K562 (cell line): ENCODE data around the gene PPOX. TPM values are rescaled to one million over a fixed set of nuclear protein-coding genes. Genes with fewer than 3 reads are reported as not detected.

Source experiments
- ATF7 ChIP-seq: fragments of 450-650 bp; IDR thresholded peaks from 2 replicates; pipeline ENCODE4 v1.7.1; 2014; ENCODE audit warnings: mild to moderate bottlenecking, moderate library complexity
- E2F3 ChIP-seq: fragments of 250-450 bp; sonication (Bioruptor Pico); IDR thresholded peaks from 2 replicates; pipeline ENCODE4 v1.4.0; 2020; ENCODE audit warnings: mild to moderate bottlenecking
- EGR1 ChIP-seq: fragments of 450-650 bp; conservative IDR thresholded peaks from 2 replicates; pipeline ENCODE4 v1.6.1; 2017; ENCODE audit warnings: mild to moderate bottlenecking
- FOXA1 ChIP-seq: fragments of 450-650 bp; IDR thresholded peaks from 2 replicates; pipeline ENCODE4 v1.6.1; 2016; ENCODE audit warnings: mild to moderate bottlenecking, borderline replicate concordance
- GABPB2 ChIP-seq: fragments of 250-450 bp; sonication (Bioruptor Pico); conservative IDR thresholded peaks from 2 replicates; pipeline ENCODE4 v1.5.1; 2021; ENCODE audit warnings: mild to moderate bottlenecking
- HMG20A ChIP-seq: fragments of 450-650 bp; formaldehyde crosslinking; conservative IDR thresholded peaks from 2 replicates; pipeline ENCODE4 v1.4.0; 2020; ENCODE audit warnings: mild to moderate bottlenecking, mixed read lengths
- KDM2B ChIP-seq: fragments of 250-450 bp; sonication (Bioruptor Pico); IDR thresholded peaks from 2 replicates; pipeline ENCODE4 v1.8.0; 2021; ENCODE audit warnings: mild to moderate bottlenecking, moderate library complexity
- KDM5B ChIP-seq: fragments of 200-600 bp; sonication (generic); IDR thresholded peaks from 2 replicates; pipeline ENCODE4 v1.6.1; 2012; ENCODE audit warnings: low read depth, mild to moderate bottlenecking, moderate library complexity, low read length, control low read depth, inconsistent platforms; ENCODE audit not compliant: insufficient replicate concordance
- NR2F6 ChIP-seq: fragments of 450-650 bp; formaldehyde crosslinking; IDR thresholded peaks from 2 replicates; pipeline ENCODE4 v1.4.0; 2020; ENCODE audit warnings: mild to moderate bottlenecking
- POLR3G ChIP-seq: IDR thresholded peaks from 2 replicates; pipeline ENCODE4 v1.6.1; 2011; ENCODE audit not compliant: insufficient read length, insufficient replicate concordance; ENCODE audit errors: extremely low read depth
- RCOR1 ChIP-seq, 2 experiments: IDR thresholded peaks; 2 replicates each; pipeline ENCODE4 v1.6.1; 2012; ENCODE audit warnings: low read depth in 2 of 2, low read length in 2 of 2, borderline replicate concordance in 1 of 2, improper control_type of control experiment in 1 of 2
- SNRNP70 ChIP-seq: fragments of 200-400 bp; formaldehyde crosslinking; optimal IDR thresholded peaks from 2 replicates; pipeline ENCODE3; 2017; ENCODE audit warnings: low read depth, low read length
- TAF9B ChIP-seq: fragments of 450-650 bp; IDR thresholded peaks from 2 replicates; pipeline ENCODE4 v1.6.1; 2018; ENCODE audit warnings: mild to moderate bottlenecking; ENCODE audit not compliant: partially characterized antibody
- ZBTB17 ChIP-seq: fragments of 450-650 bp; formaldehyde crosslinking; IDR thresholded peaks from 2 replicates; pipeline ENCODE4 v1.4.0; 2020; ENCODE audit warnings: mild to moderate bottlenecking
- ZNF384 ChIP-seq: IDR thresholded peaks from 2 replicates; pipeline ENCODE4 v1.6.1; 2012; ENCODE audit warnings: low read depth, low read length, improper control_type of control experiment
- ZNF77 ChIP-seq: fragments of 250-450 bp; sonication (Bioruptor Pico); IDR thresholded peaks from 2 replicates; pipeline ENCODE4 v1.5.0; 2020
- polyA plus RNA-seq, 8 experiments: library from polyadenylated mRNA; depleted of rRNA in 4 of 8; stranded (reverse) in 5 of 8; unstranded in 3 of 8; fragments of >200 nt; fragmentation: Nextera tagmentation in 2 of 8; fragmentation: Illumina TruSeq in 1 of 8; extraction: Ambion mirVana in 2 of 8; extraction: Trizol in 1 of 8; gene quantifications; 2 replicates each; pipeline versions ENCODE4 v1.2.1 to v1.2.3, GENCODE V29; 2011 to 2014; ENCODE audit warnings: inconsistent platforms in 1 of 8, missing spikeins in 1 of 8
- total RNA-seq, 7 experiments: library from RNA; depleted of rRNA in 6 of 7; stranded (reverse); fragments of >200 nt in 6 of 7; fragmentation: Illumina TruSeq in 2 of 7; extraction: Trizol in 2 of 7; gene quantifications; 2 replicates each; pipeline versions ENCODE4 v1.2.1 to v1.2.3, GENCODE V29; 2011 to 2021; ENCODE audit warnings: low replicate concordance in 1 of 7
- TF ChIP-seq, protein P1 (sequence below), 2 experiments: fragments of 450-650 bp in 1 of 2; sonication (generic) in 1 of 2; formaldehyde crosslinking; conservative IDR thresholded peaks; 2 replicates each; pipeline versions ENCODE4 v1.4.0 to v1.8.1; 2020 to 2022; ENCODE audit warnings: mild to moderate bottlenecking in 1 of 2, missing genetic modification reagents in 1 of 2
- TF ChIP-seq, protein P2 (sequence below), 3 experiments: fragments of 200-800 bp in 1 of 3; fragments of 250-450 bp in 1 of 3; fragments of 450-650 bp in 1 of 3; sonication (Bioruptor Pico) in 1 of 3; sonication (Bioruptor generic) in 1 of 3; formaldehyde crosslinking in 1 of 3; IDR thresholded peaks; 2 replicates each; pipeline versions ENCODE4 v1.6.1 to v1.8.0; 2016 to 2022; ENCODE audit warnings: mild to moderate bottlenecking in 2 of 3, missing genetic modification characterization in 2 of 3, missing compliant biosample characterization in 1 of 3, moderate library complexity in 1 of 3
- TF ChIP-seq, protein P3 (sequence below): sonication (generic); formaldehyde crosslinking; IDR thresholded peaks from 2 replicates; pipeline ENCODE4 v1.8.0; 2022; ENCODE audit warnings: mild to moderate bottlenecking, low read depth, missing genetic modification reagents
- TF ChIP-seq, protein P4 (sequence below): fragments of 450-650 bp; formaldehyde crosslinking; IDR thresholded peaks from 2 replicates; pipeline ENCODE4 v1.4.0; 2022; ENCODE audit warnings: missing genetic modification characterization

The PPOX gene
- total and polyA plus RNA-seq, 9 of the 15 experiments (the other 6 are each of a cell fraction or from before 2014, with no cell fraction given): 17.0 to 57.1 (median 38.9) TPM

DNA sequence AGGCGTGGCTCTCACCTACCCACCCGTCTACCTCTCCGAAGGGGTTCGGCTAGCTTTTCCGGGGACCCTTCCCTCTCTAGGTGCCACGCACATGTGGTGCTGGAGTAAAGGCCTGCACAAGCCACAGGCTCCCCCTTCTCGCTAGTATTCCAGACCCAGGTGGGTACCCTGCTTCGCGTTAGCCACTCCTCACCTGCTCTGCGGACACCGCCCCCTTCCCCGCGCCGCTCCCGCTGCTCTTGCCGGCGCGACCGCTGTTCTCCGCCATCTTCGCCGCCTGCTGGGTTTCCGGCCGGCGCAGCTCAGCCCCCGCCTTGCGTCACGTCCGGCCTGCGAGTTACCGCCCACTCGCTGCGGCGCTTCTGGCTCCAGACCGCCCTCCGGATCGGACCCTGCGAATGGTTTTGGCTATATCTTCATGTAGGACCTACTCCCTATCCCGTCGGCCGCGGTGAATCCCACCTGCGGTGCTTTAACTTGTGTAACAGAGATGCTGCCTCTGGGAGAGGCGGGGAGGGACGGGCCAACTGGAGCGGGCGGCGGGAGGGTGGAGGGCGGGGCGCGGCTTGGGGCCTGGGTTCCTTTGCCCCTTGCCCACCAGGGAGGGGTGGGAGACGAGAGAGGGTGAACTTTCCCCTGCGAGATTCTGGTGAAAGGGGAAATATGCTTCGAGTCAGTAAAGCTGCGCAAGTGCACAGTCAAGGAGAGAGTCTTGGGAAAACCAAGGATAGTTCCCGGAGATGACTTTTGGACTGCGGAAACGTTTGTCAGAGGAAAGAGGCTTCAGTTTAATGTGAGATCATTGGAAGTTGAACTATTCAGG, 48.3 kb upstream of the PPOX start, which contains the start of the genes NIT1 and PFDN2 (continued):
- no peak for TF ChIP-seq ZNF77 (CRISPR knock-in tag)
- TF ChIP-seq ATF7: peak; percentile 49; the same call in 1 of the 2 replicates
- no peak for TF ChIP-seq KDM2B (CRISPR knock-in tag)
- TF ChIP-seq RCOR1 (IDR thresholded peaks at IDR 0.05; ENCODE audit: borderline replicate concordance in 1 of 2, low read depth in 2 of 2, low read length in 2 of 2): peak in 1 of 2 experiments; percentile 7; a peak in 1 of 4 replicates
- TF ChIP-seq FOXA1: no peak
- peak; percentile 74 for TF ChIP-seq ZBTB17
- peak; percentile 93 for TF ChIP-seq KDM5B
- no peak for TF ChIP-seq POLR3G
- no peak for TF ChIP-seq HMG20A (CRISPR knock-in tag)
- TF ChIP-seq TAF9B: peak; percentile 94
- no peak for TF ChIP-seq GABPB2
- TF ChIP-seq, protein P1, sequence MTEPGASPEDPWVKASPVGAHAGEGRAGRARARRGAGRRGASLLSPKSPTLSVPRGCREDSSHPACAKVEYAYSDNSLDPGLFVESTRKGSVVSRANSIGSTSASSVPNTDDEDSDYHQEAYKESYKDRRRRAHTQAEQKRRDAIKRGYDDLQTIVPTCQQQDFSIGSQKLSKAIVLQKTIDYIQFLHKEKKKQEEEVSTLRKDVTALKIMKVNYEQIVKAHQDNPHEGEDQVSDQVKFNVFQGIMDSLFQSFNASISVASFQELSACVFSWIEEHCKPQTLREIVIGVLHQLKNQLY (CRISPR knock-in tag; conservative IDR thresholded peaks at IDR 0.05): no peak
- no peak for TF ChIP-seq SNRNP70
- TF ChIP-seq, protein P2, sequence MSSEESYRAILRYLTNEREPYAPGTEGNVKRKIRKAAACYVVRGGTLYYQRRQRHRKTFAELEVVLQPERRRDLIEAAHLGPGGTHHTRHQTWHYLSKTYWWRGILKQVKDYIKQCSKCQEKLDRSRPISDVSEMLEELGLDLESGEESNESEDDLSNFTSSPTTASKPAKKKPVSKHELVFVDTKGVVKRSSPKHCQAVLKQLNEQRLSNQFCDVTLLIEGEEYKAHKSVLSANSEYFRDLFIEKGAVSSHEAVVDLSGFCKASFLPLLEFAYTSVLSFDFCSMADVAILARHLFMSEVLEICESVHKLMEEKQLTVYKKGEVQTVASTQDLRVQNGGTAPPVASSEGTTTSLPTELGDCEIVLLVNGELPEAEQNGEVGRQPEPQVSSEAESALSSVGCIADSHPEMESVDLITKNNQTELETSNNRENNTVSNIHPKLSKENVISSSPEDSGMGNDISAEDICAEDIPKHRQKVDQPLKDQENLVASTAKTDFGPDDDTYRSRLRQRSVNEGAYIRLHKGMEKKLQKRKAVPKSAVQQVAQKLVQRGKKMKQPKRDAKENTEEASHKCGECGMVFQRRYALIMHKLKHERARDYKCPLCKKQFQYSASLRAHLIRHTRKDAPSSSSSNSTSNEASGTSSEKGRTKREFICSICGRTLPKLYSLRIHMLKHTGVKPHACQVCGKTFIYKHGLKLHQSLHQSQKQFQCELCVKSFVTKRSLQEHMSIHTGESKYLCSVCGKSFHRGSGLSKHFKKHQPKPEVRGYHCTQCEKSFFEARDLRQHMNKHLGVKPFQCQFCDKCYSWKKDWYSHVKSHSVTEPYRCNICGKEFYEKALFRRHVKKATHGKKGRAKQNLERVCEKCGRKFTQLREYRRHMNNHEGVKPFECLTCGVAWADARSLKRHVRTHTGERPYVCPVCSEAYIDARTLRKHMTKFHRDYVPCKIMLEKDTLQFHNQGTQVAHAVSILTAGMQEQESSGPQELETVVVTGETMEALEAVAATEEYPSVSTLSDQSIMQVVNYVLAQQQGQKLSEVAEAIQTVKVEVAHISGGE (CRISPR knock-in tag; IDR thresholded peaks at IDR 0.05): peak in 1 of 3 experiments; percentile 84; a peak in 3 of 6 replicates
- TF ChIP-seq, protein P3, sequence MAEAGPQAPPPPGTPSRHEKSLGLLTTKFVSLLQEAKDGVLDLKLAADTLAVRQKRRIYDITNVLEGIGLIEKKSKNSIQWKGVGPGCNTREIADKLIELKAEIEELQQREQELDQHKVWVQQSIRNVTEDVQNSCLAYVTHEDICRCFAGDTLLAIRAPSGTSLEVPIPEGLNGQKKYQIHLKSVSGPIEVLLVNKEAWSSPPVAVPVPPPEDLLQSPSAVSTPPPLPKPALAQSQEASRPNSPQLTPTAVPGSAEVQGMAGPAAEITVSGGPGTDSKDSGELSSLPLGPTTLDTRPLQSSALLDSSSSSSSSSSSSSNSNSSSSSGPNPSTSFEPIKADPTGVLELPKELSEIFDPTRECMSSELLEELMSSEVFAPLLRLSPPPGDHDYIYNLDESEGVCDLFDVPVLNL: peak; percentile 52
- TF ChIP-seq E2F3 (CRISPR knock-in tag): peak; percentile 55; the same call in 1 of the 2 replicates
- TF ChIP-seq, protein P4, sequence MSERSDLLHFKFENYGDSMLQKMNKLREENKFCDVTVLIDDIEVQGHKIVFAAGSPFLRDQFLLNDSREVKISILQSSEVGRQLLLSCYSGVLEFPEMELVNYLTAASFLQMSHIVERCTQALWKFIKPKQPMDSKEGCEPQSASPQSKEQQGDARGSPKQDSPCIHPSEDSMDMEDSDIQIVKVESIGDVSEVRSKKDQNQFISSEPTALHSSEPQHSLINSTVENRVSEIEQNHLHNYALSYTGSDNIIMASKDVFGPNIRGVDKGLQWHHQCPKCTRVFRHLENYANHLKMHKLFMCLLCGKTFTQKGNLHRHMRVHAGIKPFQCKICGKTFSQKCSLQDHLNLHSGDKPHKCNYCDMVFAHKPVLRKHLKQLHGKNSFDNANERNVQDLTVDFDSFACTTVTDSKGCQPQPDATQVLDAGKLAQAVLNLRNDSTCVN (CRISPR knock-in tag): no peak
- peak; percentile 96 for TF ChIP-seq EGR1
- TF ChIP-seq ZNF384: no peak
- no peak for TF ChIP-seq NR2F6 (CRISPR knock-in tag)
